NT2/D1 (cell line): ENCODE data around the gene FSIP1.

Experiments used
- DNase-seq: peaks from one replicate; pipeline ENCODE4 v3.0.0-alpha.2; 2011; ENCODE audit warnings: low read depth, low spot score
- H3K27me3 ChIP-seq: 2 replicates; pipeline ENCODE4 v1.6.0; 2011; ENCODE audit warnings: mild to moderate bottlenecking; ENCODE audit not compliant: insufficient read length, insufficient read depth
- H3K36me3 ChIP-seq: 2 replicates; pipeline ENCODE4 v1.6.1; 2011; ENCODE audit warnings: mild to moderate bottlenecking, low read length, mixed read lengths; ENCODE audit not compliant: insufficient read depth, insufficient read length
- H3K4me1 ChIP-seq: 2 replicates; pipeline ENCODE4 v1.5.1; 2011; ENCODE audit not compliant: insufficient read depth, insufficient read length
- H3K4me3 ChIP-seq: 2 replicates; pipeline ENCODE4 v1.5.1; 2011; ENCODE audit warnings: low read depth; ENCODE audit not compliant: insufficient read length
- H3K9ac ChIP-seq: 2 replicates; pipeline ENCODE4 v1.6.0; 2011; ENCODE audit warnings: low read depth; ENCODE audit not compliant: insufficient read length
- H3K9me3 ChIP-seq: 2 replicates; pipeline ENCODE4 v1.5.1; 2011; ENCODE audit warnings: mild to moderate bottlenecking, low read length; ENCODE audit not compliant: insufficient read depth
- SUZ12 ChIP-seq: IDR thresholded peaks from 2 replicates; pipeline ENCODE4 v1.6.1; 2011; ENCODE audit not compliant: insufficient read length, insufficient read depth; ENCODE audit errors: extremely low read depth
- YY1 ChIP-seq: IDR thresholded peaks from 2 replicates; pipeline ENCODE4 v1.6.1; 2011; ENCODE audit not compliant: insufficient read length, insufficient read depth
- ZNF274 ChIP-seq: IDR thresholded peaks from 2 replicates; pipeline ENCODE4 v1.6.1; 2011; ENCODE audit warnings: mild to moderate bottlenecking, low read depth, low read length

The FSIP1 gene

GRCh38 chr15:39786447-39787056 lies 3.9 kb upstream of the FSIP1 start:
- H3K27me3 ChIP-seq, result no peaks in the 10 kb centered on the region
- H3K9ac ChIP-seq, result no peak overlapping the region
- DNase-seq, result no peak
- H3K4me3 ChIP-seq, result no peak overlapping the region
- H3K9me3 ChIP-seq, result no peaks in the 10 kb centered on the region
- peaks cover 10% of the 10 kb centered on the region for H3K36me3 ChIP-seq
- TF ChIP-seq ZNF274, result no peak
- no peaks in the 10 kb centered on the region for H3K4me1 ChIP-seq

- DNase-seq, result no peak
- Histone ChIP-seq H3K4me1 (no peaks in the 10 kb centered on the region), H3K36me3 (peaks cover 10% of the 10 kb centered on the region), H3K9me3 (no peaks in the 10 kb centered on the region), H3K27me3 (no peaks in the 10 kb centered on the region), H3K9ac (no peak overlapping the region), H3K4me3 (no peak overlapping the region)
- no peak for TF ChIP-seq ZNF274
- TF ChIP-seq SUZ12, result no peak
Measured at GRCh38 chr15:39785841-39786240, 3.2 kb upstream of the FSIP1 start.

- H3K4me3 ChIP-seq, result no peak overlapping the region
- TF ChIP-seq SUZ12 (no peak), YY1 (no peak), ZNF274 (no peak)
- no peaks in the 10 kb centered on the region for H3K9me3 ChIP-seq
- DNase-seq, result no peak
- no peak overlapping the region for H3K9ac ChIP-seq
- H3K27me3 ChIP-seq, result no peaks in the 10 kb centered on the region
- no peaks in the 10 kb centered on the region for H3K4me1 ChIP-seq
- H3K36me3 ChIP-seq, result peaks cover 10% of the 10 kb centered on the region
Measured at GRCh38 chr15:39785139-39785538, 2.5 kb upstream of the FSIP1 start.

- no peak overlapping the region for H3K4me3 ChIP-seq
- H3K27me3 ChIP-seq, result no peaks in the 10 kb centered on the region
- peaks cover 10% of the 10 kb centered on the region for H3K36me3 ChIP-seq
- H3K9me3 ChIP-seq, result no peaks in the 10 kb centered on the region
- no peaks in the 10 kb centered on the region for H3K4me1 ChIP-seq
- TF ChIP-seq ZNF274 (no peak), YY1 (no peak), SUZ12 (no peak)
- H3K9ac ChIP-seq, result no peak overlapping the region
- no peak for DNase-seq
Measured at GRCh38 chr15:39784638-39785037, 2.0 kb upstream of the FSIP1 start.

GRCh38 chr15:39784125-39784524 lies 1.5 kb upstream of the FSIP1 start:
- H3K9ac ChIP-seq, result no peak overlapping the region

GRCh38 chr15:39783244-39783820 lies 691 bp upstream of the FSIP1 start:
- no peak for DNase-seq
- peak overlapping the region; percentile 66 for H3K9ac ChIP-seq
- H3K4me1 ChIP-seq, result no peaks in the 10 kb centered on the region
- H3K27me3 ChIP-seq, result no peaks in the 10 kb centered on the region
- peak overlapping the region; percentile 87 for H3K4me3 ChIP-seq
- TF ChIP-seq ZNF274 (no peak), SUZ12 (no peak), YY1 (no peak)
- no peaks in the 10 kb centered on the region for H3K9me3 ChIP-seq
- peaks cover 10% of the 10 kb centered on the region for H3K36me3 ChIP-seq

More at GRCh38 chr15:39784125-39784524, 1.5 kb upstream of the FSIP1 start:
- Histone ChIP-seq H3K4me3 (no peak overlapping the region), H3K4me1 (no peaks in the 10 kb centered on the region), H3K27me3 (no peaks in the 10 kb centered on the region), H3K9me3 (no peaks in the 10 kb centered on the region), H3K36me3 (peaks cover 10% of the 10 kb centered on the region)
- TF ChIP-seq SUZ12 (no peak), YY1 (no peak), ZNF274 (no peak)
- DNase-seq, result no peak

GRCh38 chr15:39781967-39782302 lies 706 bp downstream of the FSIP1 start:
- TF ChIP-seq ZNF274, result no peak
- no peak for TF ChIP-seq YY1
- TF ChIP-seq SUZ12, result no peak
- Histone ChIP-seq H3K9ac (no peak overlapping the region), H3K27me3 (no peaks in the 10 kb centered on the region), H3K4me3 (peak overlapping the region; percentile 36), H3K36me3 (peaks cover 10% of the 10 kb centered on the region), H3K9me3 (no peaks in the 10 kb centered on the region), H3K4me1 (no peaks in the 10 kb centered on the region)
- no peak for DNase-seq
